GM12878 (cell line): Measurements from ENCODE around the gene ZNF783. TPM values are rescaled to one million over a fixed set of nuclear protein-coding genes. Genes with fewer than 3 reads are reported as not detected.

Source experiments
- BHLHE40 ChIP-seq, 2 experiments: fragments of 450-650 bp in 1 of 2; IDR thresholded peaks; 2 replicates each; pipeline ENCODE4 v1.6.1; 2011 to 2017; ENCODE audit warnings: low read depth in 2 of 2, borderline replicate concordance in 1 of 2, improper control_type of control experiment in 1 of 2, low read length in 1 of 2, mild to moderate bottlenecking in 1 of 2
- PML ChIP-seq: IDR thresholded peaks from 2 replicates; pipeline ENCODE4 v1.6.1; 2012; ENCODE audit warnings: low read length, inconsistent platforms
- SPI1 ChIP-seq: IDR thresholded peaks from 2 replicates; pipeline ENCODE4 v1.6.1; 2011; ENCODE audit warnings: low read depth, mild to moderate bottlenecking, low read length, moderate library complexity, borderline replicate concordance; ENCODE audit not compliant: insufficient read depth
- TARDBP ChIP-seq: IDR thresholded peaks from 2 replicates; pipeline ENCODE4 v1.6.1; 2016; ENCODE audit warnings: borderline replicate concordance
- ZNF207 ChIP-seq: fragments of 450-650 bp; IDR thresholded peaks from 2 replicates; pipeline ENCODE4 v1.6.1; 2014; ENCODE audit warnings: antibody characterized with exemption, mild to moderate bottlenecking, borderline replicate concordance
- polyA plus RNA-seq, 11 experiments: library from polyadenylated mRNA; depleted of rRNA in 4 of 11; unstranded in 6 of 11; stranded (reverse) in 5 of 11; fragments of >200 nt; fragmentation: Nextera tagmentation in 4 of 11; fragmentation: Illumina TruSeq in 1 of 11; extraction: Ambion mirVana in 4 of 11; extraction: Trizol in 1 of 11; gene quantifications; 1 replicate in 1 of 11; 2 replicates in 10 of 11; pipeline versions ENCODE4 v1.2.1 to v1.2.3, GENCODE V29; 2011 to 2016; ENCODE audit warnings: inconsistent platforms in 2 of 11, missing spikeins in 2 of 11, low read depth in 1 of 11
- total RNA-seq, 4 experiments: library from RNA; depleted of rRNA in 3 of 4; stranded (reverse); fragments of >200 nt in 3 of 4; fragmentation: Illumina TruSeq in 1 of 4; extraction: Trizol in 1 of 4; gene quantifications; 2 replicates each; pipeline versions ENCODE4 v1.2.1 to v1.2.3, GENCODE V29; 2013 to 2021
- TF ChIP-seq, protein P1 (sequence below): fragments of 450-650 bp; IDR thresholded peaks from 2 replicates; pipeline ENCODE4 v1.6.1; 2017; ENCODE audit warnings: mild to moderate bottlenecking, low read depth, inconsistent platforms; ENCODE audit not compliant: poor library complexity, severe bottlenecking
- TF ChIP-seq, protein P2 (sequence below): fragments of 450-650 bp; IDR thresholded peaks from 2 replicates; pipeline ENCODE4 v1.6.1; 2016; ENCODE audit warnings: mild to moderate bottlenecking, moderate library complexity, borderline replicate concordance

Gene ZNF783
- total and polyA plus RNA-seq, 10 of the 15 experiments (the other 5 are each of a cell fraction or from before 2014, with no cell fraction given): 2.0 to 14.4 (median 6.4) TPM

DNA sequence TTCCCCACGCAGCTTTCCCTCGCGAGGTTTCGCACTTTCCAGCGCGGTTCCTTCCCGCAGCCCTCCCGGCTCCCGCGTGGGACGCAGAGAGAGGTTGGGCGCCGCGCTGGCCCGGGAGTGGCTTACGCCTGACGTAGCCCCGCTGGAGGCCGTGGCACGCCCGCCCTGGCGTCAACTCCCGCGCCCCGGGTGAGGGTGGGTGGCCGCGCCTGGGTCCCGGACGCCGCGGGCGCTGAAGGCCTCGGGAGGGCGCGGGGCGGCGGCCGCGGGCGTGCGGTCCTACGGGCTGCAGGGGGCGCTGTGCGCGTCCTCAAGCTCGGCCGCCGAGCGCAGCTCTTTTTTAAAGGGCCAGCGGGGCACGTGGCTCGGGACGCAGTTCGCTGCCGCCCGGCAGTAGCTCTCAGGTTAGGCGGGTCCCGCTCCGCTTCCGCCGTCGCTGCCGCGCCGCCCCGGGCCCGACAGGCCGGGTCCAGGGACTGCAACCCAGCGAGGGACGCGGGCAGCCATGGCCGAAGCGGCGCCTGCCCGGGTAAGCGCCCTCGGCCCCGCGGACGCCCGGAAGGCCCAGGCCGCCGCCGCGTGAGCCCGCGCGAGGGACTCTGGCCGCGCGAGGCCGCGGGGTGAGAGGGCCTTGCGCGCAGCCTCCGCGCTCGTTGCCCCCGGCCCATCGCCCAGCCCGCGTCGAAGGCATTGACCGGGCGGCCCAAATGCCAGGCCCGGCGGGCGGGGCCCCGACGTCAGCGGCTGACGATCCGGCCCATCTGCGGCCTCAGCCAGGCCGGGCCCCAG is at the start of gene ZNF783 (continued):
- TF ChIP-seq, protein P1, sequence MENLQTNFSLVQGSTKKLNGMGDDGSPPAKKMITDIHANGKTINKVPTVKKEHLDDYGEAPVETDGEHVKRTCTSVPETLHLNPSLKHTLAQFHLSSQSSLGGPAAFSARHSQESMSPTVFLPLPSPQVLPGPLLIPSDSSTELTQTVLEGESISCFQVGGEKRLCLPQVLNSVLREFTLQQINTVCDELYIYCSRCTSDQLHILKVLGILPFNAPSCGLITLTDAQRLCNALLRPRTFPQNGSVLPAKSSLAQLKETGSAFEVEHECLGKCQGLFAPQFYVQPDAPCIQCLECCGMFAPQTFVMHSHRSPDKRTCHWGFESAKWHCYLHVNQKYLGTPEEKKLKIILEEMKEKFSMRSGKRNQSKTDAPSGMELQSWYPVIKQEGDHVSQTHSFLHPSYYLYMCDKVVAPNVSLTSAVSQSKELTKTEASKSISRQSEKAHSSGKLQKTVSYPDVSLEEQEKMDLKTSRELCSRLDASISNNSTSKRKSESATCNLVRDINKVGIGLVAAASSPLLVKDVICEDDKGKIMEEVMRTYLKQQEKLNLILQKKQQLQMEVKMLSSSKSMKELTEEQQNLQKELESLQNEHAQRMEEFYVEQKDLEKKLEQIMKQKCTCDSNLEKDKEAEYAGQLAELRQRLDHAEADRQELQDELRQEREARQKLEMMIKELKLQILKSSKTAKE: no peak
- TF ChIP-seq BHLHE40 (IDR thresholded peaks at IDR 0.05; ENCODE audit: borderline replicate concordance in 1 of 2, low read depth in 2 of 2, low read length in 1 of 2): peak; percentile 83 to 93
- 0 out of 2 replicates have a peak, but pooled peaks have one; percentile 58 for TF ChIP-seq ZNF207
- TF ChIP-seq SPI1: no peak
- TF ChIP-seq TARDBP: no peak
- no peak for TF ChIP-seq PML
- TF ChIP-seq, protein P2, sequence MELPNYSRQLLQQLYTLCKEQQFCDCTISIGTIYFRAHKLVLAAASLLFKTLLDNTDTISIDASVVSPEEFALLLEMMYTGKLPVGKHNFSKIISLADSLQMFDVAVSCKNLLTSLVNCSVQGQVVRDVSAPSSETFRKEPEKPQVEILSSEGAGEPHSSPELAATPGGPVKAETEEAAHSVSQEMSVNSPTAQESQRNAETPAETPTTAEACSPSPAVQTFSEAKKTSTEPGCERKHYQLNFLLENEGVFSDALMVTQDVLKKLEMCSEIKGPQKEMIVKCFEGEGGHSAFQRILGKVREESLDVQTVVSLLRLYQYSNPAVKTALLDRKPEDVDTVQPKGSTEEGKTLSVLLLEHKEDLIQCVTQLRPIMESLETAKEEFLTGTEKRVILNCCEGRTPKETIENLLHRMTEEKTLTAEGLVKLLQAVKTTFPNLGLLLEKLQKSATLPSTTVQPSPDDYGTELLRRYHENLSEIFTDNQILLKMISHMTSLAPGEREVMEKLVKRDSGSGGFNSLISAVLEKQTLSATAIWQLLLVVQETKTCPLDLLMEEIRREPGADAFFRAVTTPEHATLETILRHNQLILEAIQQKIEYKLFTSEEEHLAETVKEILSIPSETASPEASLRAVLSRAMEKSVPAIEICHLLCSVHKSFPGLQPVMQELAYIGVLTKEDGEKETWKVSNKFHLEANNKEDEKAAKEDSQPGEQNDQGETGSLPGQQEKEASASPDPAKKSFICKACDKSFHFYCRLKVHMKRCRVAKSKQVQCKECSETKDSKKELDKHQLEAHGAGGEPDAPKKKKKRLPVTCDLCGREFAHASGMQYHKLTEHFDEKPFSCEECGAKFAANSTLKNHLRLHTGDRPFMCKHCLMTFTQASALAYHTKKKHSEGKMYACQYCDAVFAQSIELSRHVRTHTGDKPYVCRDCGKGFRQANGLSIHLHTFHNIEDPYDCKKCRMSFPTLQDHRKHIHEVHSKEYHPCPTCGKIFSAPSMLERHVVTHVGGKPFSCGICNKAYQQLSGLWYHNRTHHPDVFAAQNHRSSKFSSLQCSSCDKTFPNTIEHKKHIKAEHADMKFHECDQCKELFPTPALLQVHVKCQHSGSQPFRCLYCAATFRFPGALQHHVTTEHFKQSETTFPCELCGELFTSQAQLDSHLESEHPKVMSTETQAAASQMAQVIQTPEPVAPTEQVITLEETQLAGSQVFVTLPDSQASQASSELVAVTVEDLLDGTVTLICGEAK: no peak
- TF ChIP-seq, all 136 proteins: peak for 41
